WTC11 (cell line): ENCODE results near the gene ARMH4. TPM values are rescaled to one million over a fixed set of nuclear protein-coding genes. Genes with fewer than 3 reads are reported as not detected.

Source experiments
- ATAC-seq: fragments of 200-7000 bp; cut with Tn5 transposase; 2 replicates; pipeline ENCODE4 v1.10.0; 2021; ENCODE audit warnings: mild to moderate bottlenecking, moderate library complexity
- CTCF ChIA-PET: fragments of 300-600 bp; sonication (Branson Sonifier 250); formaldehyde crosslinking; loops from one replicate; lab custom pipeline; 2021; ENCODE audit warnings: antibody characterized with exemption; lab: Charles Lee
- POLR2A ChIA-PET: fragments of 350-600 bp; sonication (Branson Sonifier 250); formaldehyde crosslinking; loops from one replicate; lab custom pipeline; 2021; ENCODE audit warnings: antibody characterized with exemption; lab: Charles Lee
- DNase-seq: peaks from one replicate; pipeline ENCODE4 v3.0.0; 2021; ENCODE audit warnings: low spot score
- H3K27ac Mint-ChIP-seq: 2 replicates; pipeline ENCODE4 v1.8.0; 2021; ENCODE audit warnings: mixed read lengths
- H3K27me3 Mint-ChIP-seq: 2 replicates; pipeline ENCODE4 v1.8.0; 2021; ENCODE audit warnings: low read depth, mild to moderate bottlenecking, moderate library complexity, mixed read lengths
- H3K36me3 Mint-ChIP-seq: 2 replicates; pipeline ENCODE4 v1.8.0; 2021; ENCODE audit warnings: mixed read lengths
- H3K4me1 Mint-ChIP-seq: 2 replicates; pipeline ENCODE4 v1.8.0; 2022; ENCODE audit warnings: mixed read lengths
- H3K4me3 Mint-ChIP-seq: 2 replicates; pipeline ENCODE4 v1.8.0; 2021; ENCODE audit warnings: mild to moderate bottlenecking, moderate library complexity, mixed read lengths
- H3K9me3 Mint-ChIP-seq: 2 replicates; pipeline ENCODE4 v1.8.0; 2021; ENCODE audit warnings: mixed read lengths
- ARID4B ChIP-seq: sonication (generic); formaldehyde crosslinking; IDR thresholded peaks from 2 replicates; pipeline ENCODE4 v1.8.0; 2023; ENCODE audit warnings: missing genetic modification reagents, mild to moderate bottlenecking, borderline replicate concordance
- ATF6 ChIP-seq: sonication (generic); formaldehyde crosslinking; IDR thresholded peaks from 2 replicates; pipeline ENCODE4 v1.8.1; 2023; ENCODE audit warnings: mild to moderate bottlenecking, missing genetic modification reagents
- CBFB ChIP-seq: sonication (generic); formaldehyde crosslinking; IDR thresholded peaks from 2 replicates; pipeline ENCODE4 v1.8.1; 2022; ENCODE audit warnings: mild to moderate bottlenecking, low read depth, missing genetic modification reagents
- CREM ChIP-seq: sonication (generic); formaldehyde crosslinking; IDR thresholded peaks from 2 replicates; pipeline ENCODE4 v1.8.1; 2022; ENCODE audit warnings: mild to moderate bottlenecking, missing genetic modification reagents, moderate library complexity
- E2F1 ChIP-seq: sonication (generic); formaldehyde crosslinking; IDR thresholded peaks from 2 replicates; pipeline ENCODE4 v1.8.0; 2022; ENCODE audit warnings: mild to moderate bottlenecking, missing genetic modification reagents
- EMX1 ChIP-seq: fragments of 250-450 bp; sonication (Bioruptor Pico); IDR thresholded peaks from 2 replicates; pipeline ENCODE4 v1.8.0; 2021; ENCODE audit warnings: mild to moderate bottlenecking
- ERG ChIP-seq: fragments of 250-450 bp; sonication (Bioruptor Pico); IDR thresholded peaks from 2 replicates; pipeline ENCODE4 v1.8.0; 2021; ENCODE audit warnings: mild to moderate bottlenecking
- GABPB1 ChIP-seq: sonication (generic); formaldehyde crosslinking; IDR thresholded peaks from 2 replicates; pipeline ENCODE4 v1.8.1; 2023; ENCODE audit warnings: mild to moderate bottlenecking, missing genetic modification reagents
- NFE2L1 ChIP-seq: sonication (generic); formaldehyde crosslinking; IDR thresholded peaks from 2 replicates; pipeline ENCODE4 v1.8.1; 2023; ENCODE audit warnings: missing genetic modification reagents
- RELA ChIP-seq: sonication (generic); formaldehyde crosslinking; IDR thresholded peaks from 2 replicates; pipeline ENCODE4 v1.8.1; 2022; ENCODE audit warnings: missing genetic modification reagents, mild to moderate bottlenecking, borderline replicate concordance
- SOX15 ChIP-seq: fragments of 250-450 bp; sonication (Bioruptor Pico); IDR thresholded peaks from 2 replicates; pipeline ENCODE4 v1.9.0; 2021; ENCODE audit warnings: mild to moderate bottlenecking
- STAT6 ChIP-seq: sonication (generic); formaldehyde crosslinking; conservative IDR thresholded peaks from 2 replicates; pipeline ENCODE4 v1.8.1; 2023; ENCODE audit warnings: mild to moderate bottlenecking, low read depth, missing genetic modification reagents, moderate library complexity
- TEAD1 ChIP-seq: sonication (generic); formaldehyde crosslinking; IDR thresholded peaks from 2 replicates; pipeline ENCODE4 v1.8.0; 2022; ENCODE audit warnings: mild to moderate bottlenecking, missing genetic modification reagents
- ZBTB43 ChIP-seq: sonication (generic); formaldehyde crosslinking; IDR thresholded peaks from 2 replicates; pipeline ENCODE4 v1.8.1; 2023; ENCODE audit warnings: mild to moderate bottlenecking, missing genetic modification reagents
- ZMAT4 ChIP-seq: fragments of 250-450 bp; sonication (Bioruptor Pico); IDR thresholded peaks from 2 replicates; pipeline ENCODE4 v1.9.0; 2021; ENCODE audit warnings: mild to moderate bottlenecking
- ZNF232 ChIP-seq: sonication (generic); formaldehyde crosslinking; IDR thresholded peaks from 2 replicates; pipeline ENCODE4 v1.8.0; 2022; ENCODE audit warnings: mild to moderate bottlenecking, missing genetic modification reagents
- ZNF317 ChIP-seq: sonication (generic); formaldehyde crosslinking; IDR thresholded peaks from 2 replicates; pipeline ENCODE4 v1.8.1; 2023; ENCODE audit warnings: low read depth, mild to moderate bottlenecking, moderate library complexity, missing genetic modification reagents, borderline replicate concordance
- total RNA-seq: library from RNA; stranded (reverse); gene quantifications from 3 replicates; pipeline ENCODE4 v1.2.3, GENCODE V29; 2021
- TF ChIP-seq, protein P1 (sequence below): sonication (generic); formaldehyde crosslinking; IDR thresholded peaks from 2 replicates; pipeline ENCODE4 v1.8.1; 2022; ENCODE audit warnings: missing genetic modification reagents, borderline replicate concordance
- TF ChIP-seq, protein P2 (sequence below): sonication (generic); formaldehyde crosslinking; IDR thresholded peaks from 2 replicates; pipeline ENCODE4 v1.8.0; 2023; ENCODE audit warnings: mild to moderate bottlenecking, missing genetic modification reagents

The ARMH4 gene
- total RNA-seq, 1 experiment from 2014 or later: 12.2 TPM

DNA sequence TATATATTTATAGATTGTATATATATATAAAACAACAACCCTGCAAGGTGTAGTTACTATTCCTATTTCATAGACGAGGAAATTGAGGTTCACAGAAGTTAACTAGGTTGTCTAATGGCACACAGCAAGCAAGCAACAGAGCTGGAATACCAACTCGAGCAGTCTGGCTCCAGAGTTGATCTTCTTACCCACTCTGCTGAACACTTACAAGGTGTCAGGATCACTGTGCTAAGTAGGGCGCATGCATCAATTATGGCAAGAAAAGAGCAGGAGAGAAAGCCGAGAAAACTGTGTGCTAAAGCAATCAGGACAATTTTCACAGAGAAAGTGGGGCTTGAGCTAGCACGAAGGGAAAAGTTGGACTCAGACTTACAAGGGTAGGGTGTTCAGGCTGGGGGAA lies 15.9 kb upstream of the ARMH4 start (continued):
- TF ChIP-seq E2F1 (no peak), CBFB (no peak), NFE2L1 (no peak), ATF6 (CRISPR knock-in tag) (no peak), TEAD1 (CRISPR knock-in tag) (no peak)

GRCh38 chr14:58167057-58167456 lies 15.0 kb upstream of the ARMH4 start:
- DNase-seq (no peak), ATAC-seq (no peak)
- ChIA-PET POLR2A (no interaction called here), CTCF (interaction anchor here (1.2 kb wide), 1 partner anchor 15 kb away, joined by 5 read pairs; the partner anchor contains the start of gene ARMH4)
- 0 out of 2 replicates have a peak, but pooled peaks cover 3% of the 10 kb centered on the region for H3K9me3 Mint-ChIP-seq
- no peaks in the 10 kb centered on the region for H3K27me3 Mint-ChIP-seq
- TF ChIP-seq STAT6 (no peak), ZMAT4 (CRISPR knock-in tag) (no peak), CREM (CRISPR knock-in tag) (no peak), GABPB1 (CRISPR knock-in tag) (no peak), EMX1 (CRISPR knock-in tag) (no peak), ERG (CRISPR knock-in tag) (no peak), RELA (CRISPR knock-in tag) (no peak), ZBTB43 (no peak), ZNF317 (CRISPR knock-in tag) (no peak), ARID4B (CRISPR knock-in tag) (no peak), ZNF232 (CRISPR knock-in tag) (no peak), SOX15 (CRISPR knock-in tag) (no peak)
- TF ChIP-seq, protein P1, sequence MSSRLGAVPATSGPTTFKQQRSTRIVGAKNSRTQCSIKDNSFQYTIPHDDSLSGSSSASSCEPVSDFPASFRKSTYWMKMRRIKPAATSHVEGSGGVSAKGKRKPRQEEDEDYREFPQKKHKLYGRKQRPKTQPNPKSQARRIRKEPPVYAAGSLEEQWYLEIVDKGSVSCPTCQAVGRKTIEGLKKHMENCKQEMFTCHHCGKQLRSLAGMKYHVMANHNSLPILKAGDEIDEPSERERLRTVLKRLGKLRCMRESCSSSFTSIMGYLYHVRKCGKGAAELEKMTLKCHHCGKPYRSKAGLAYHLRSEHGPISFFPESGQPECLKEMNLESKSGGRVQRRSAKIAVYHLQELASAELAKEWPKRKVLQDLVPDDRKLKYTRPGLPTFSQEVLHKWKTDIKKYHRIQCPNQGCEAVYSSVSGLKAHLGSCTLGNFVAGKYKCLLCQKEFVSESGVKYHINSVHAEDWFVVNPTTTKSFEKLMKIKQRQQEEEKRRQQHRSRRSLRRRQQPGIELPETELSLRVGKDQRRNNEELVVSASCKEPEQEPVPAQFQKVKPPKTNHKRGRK (CRISPR knock-in tag): no peak
- TF ChIP-seq, protein P2, sequence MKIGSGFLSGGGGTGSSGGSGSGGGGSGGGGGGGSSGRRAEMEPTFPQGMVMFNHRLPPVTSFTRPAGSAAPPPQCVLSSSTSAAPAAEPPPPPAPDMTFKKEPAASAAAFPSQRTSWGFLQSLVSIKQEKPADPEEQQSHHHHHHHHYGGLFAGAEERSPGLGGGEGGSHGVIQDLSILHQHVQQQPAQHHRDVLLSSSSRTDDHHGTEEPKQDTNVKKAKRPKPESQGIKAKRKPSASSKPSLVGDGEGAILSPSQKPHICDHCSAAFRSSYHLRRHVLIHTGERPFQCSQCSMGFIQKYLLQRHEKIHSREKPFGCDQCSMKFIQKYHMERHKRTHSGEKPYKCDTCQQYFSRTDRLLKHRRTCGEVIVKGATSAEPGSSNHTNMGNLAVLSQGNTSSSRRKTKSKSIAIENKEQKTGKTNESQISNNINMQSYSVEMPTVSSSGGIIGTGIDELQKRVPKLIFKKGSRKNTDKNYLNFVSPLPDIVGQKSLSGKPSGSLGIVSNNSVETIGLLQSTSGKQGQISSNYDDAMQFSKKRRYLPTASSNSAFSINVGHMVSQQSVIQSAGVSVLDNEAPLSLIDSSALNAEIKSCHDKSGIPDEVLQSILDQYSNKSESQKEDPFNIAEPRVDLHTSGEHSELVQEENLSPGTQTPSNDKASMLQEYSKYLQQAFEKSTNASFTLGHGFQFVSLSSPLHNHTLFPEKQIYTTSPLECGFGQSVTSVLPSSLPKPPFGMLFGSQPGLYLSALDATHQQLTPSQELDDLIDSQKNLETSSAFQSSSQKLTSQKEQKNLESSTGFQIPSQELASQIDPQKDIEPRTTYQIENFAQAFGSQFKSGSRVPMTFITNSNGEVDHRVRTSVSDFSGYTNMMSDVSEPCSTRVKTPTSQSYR (CRISPR knock-in tag): no peak
- no peak overlapping the region for H3K4me3 Mint-ChIP-seq
- H3K27ac Mint-ChIP-seq: no peak overlapping the region
- peaks cover 16% of the 10 kb centered on the region for H3K4me1 Mint-ChIP-seq
- no peaks in the 10 kb centered on the region for H3K36me3 Mint-ChIP-seq
